ENCODE results near the gene KIAA1210. TPM values are rescaled to one million over a fixed set of nuclear protein-coding genes. Genes with fewer than 3 reads are reported as not detected.

Gene KIAA1210
- total RNA-seq, 3 donors from 2014 or later (not counting 1 experiment from before 2014, with no cell fraction given) = not detected

- intact Hi-C loops (cut with micrococcal nuclease) = no loop called here
- H3K27me3 ChIP-seq (ENCODE audit: control insufficient read depth, insufficient read depth, low read length) = no peaks in the 10 kb centered on the region
- H3K4me1 ChIP-seq (ENCODE audit: control insufficient read depth, insufficient read depth, low read length) = no peaks in the 10 kb centered on the region
- Mint-ChIP-seq H3K36me3 (no peaks in the 10 kb centered on the region), H3K4me1 (no peaks in the 10 kb centered on the region), H3K27me3 (ENCODE audit: low read depth in 2 of 2) (peaks cover 0 to 9% of the 10 kb centered on the region in 2 donors), H3K27ac (no peak overlapping the region), H3K4me3 (no peak overlapping the region), H3K9me3 (no peaks in the 10 kb centered on the region)
- WGBS (ENCODE audit: insufficient coverage) = 94% methylated on average over 43 of the region's 43 CpGs
- H3K4me3 ChIP-seq (ENCODE audit: low read length) = no peak overlapping the region
- H3K36me3 ChIP-seq (ENCODE audit: control insufficient read depth, insufficient read depth, low read length) = no peaks in the 10 kb centered on the region
- DNase-seq = no peak
- no peak for ATAC-seq
- H3K9me3 ChIP-seq (ENCODE audit: control insufficient read depth, insufficient read depth, low read length) = no peaks in the 10 kb centered on the region
- H3K27ac ChIP-seq (ENCODE audit: low read length) = no peak overlapping the region
- TF ChIP-seq, protein P1, sequence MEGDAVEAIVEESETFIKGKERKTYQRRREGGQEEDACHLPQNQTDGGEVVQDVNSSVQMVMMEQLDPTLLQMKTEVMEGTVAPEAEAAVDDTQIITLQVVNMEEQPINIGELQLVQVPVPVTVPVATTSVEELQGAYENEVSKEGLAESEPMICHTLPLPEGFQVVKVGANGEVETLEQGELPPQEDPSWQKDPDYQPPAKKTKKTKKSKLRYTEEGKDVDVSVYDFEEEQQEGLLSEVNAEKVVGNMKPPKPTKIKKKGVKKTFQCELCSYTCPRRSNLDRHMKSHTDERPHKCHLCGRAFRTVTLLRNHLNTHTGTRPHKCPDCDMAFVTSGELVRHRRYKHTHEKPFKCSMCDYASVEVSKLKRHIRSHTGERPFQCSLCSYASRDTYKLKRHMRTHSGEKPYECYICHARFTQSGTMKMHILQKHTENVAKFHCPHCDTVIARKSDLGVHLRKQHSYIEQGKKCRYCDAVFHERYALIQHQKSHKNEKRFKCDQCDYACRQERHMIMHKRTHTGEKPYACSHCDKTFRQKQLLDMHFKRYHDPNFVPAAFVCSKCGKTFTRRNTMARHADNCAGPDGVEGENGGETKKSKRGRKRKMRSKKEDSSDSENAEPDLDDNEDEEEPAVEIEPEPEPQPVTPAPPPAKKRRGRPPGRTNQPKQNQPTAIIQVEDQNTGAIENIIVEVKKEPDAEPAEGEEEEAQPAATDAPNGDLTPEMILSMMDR (IDR thresholded peaks at IDR 0.05) = no peak
Measured at GRCh38 chrX:119073200-119073905, 54.3 kb downstream of the KIAA1210 start.

GRCh38 chrX:119072744-119073143 lies 54.9 kb downstream of the KIAA1210 start, which contains the start of gene CT47C1:
Gene CT47C1, plus strand, starts transcription at chrX:119072993. Its CDS starts 233 bp downstream, at chrX:119073226.
- TF ChIP-seq, protein P1 (IDR thresholded peaks at IDR 0.05) = no peak
- Mint-ChIP-seq H3K9me3 (no peaks in the 10 kb centered on the region), H3K27ac (no peak within 1 kb of the TSS), H3K4me3 (no peak within 1 kb of the TSS), H3K27me3 (ENCODE audit: low read depth in 2 of 2) (peaks cover 0 to 3% of the 10 kb centered on the region in 2 donors), H3K36me3 (no peaks in the 10 kb centered on the region), H3K4me1 (no peaks in the 10 kb centered on the region)
- Histone ChIP-seq H3K27ac (ENCODE audit: low read length) (no peak within 1 kb of the TSS), H3K9me3 (ENCODE audit: control insufficient read depth, insufficient read depth, low read length) (no peaks in the 10 kb centered on the region), H3K4me1 (ENCODE audit: control insufficient read depth, insufficient read depth, low read length) (no peaks in the 10 kb centered on the region), H3K4me3 (ENCODE audit: low read length) (no peak within 1 kb of the TSS), H3K27me3 (ENCODE audit: control insufficient read depth, insufficient read depth, low read length) (no peaks in the 10 kb centered on the region), H3K36me3 (ENCODE audit: control insufficient read depth, insufficient read depth, low read length) (no peaks in the 10 kb centered on the region)
- intact Hi-C loops (cut with micrococcal nuclease) = no loop called here
- no peak for DNase-seq
- WGBS (ENCODE audit: insufficient coverage) = 93% methylated on average over 6 of the region's 6 CpGs
- ATAC-seq = no peak

DNA sequence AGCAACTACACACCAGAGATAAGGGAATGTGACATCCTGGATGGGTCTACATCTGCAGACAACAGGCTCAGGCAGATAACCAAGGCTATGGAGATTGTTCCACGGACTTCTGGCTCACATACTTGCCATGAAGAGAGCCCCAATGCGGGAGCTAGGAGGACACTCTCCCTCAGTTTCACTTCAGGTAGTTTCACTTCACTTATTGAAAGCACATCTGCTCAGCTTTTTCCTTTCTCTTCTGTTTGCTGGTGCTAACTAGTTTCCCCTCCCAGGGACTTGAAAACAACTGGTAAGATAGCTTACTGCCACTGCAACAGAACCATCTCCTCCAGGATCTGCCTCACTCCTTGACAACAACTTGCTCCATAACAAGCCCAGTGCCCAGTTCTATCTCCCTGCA lies 56.2 kb downstream of the KIAA1210 start:
- no peak for DNase-seq
- WGBS (ENCODE audit: insufficient coverage) = 46% methylated on average over 2 of the region's 2 CpGs
- H3K27ac ChIP-seq (ENCODE audit: low read length) = no peak overlapping the region

More for the DNA sequence above, 56.2 kb downstream of the KIAA1210 start:
- TF ChIP-seq, protein P1 (IDR thresholded peaks at IDR 0.05) = no peak
- Mint-ChIP-seq H3K4me3 (no peak overlapping the region), H3K27me3 (ENCODE audit: low read depth in 2 of 2) (no peaks in the 10 kb centered on the region), H3K36me3 (no peaks in the 10 kb centered on the region), H3K9me3 (no peaks in the 10 kb centered on the region), H3K4me1 (no peaks in the 10 kb centered on the region), H3K27ac (no peak overlapping the region)
- Histone ChIP-seq H3K4me1 (ENCODE audit: control insufficient read depth, insufficient read depth, low read length) (no peaks in the 10 kb centered on the region), H3K4me3 (ENCODE audit: low read length) (no peak overlapping the region), H3K9me3 (ENCODE audit: control insufficient read depth, insufficient read depth, low read length) (no peaks in the 10 kb centered on the region), H3K27me3 (ENCODE audit: control insufficient read depth, insufficient read depth, low read length) (no peaks in the 10 kb centered on the region), H3K36me3 (ENCODE audit: control insufficient read depth, insufficient read depth, low read length) (no peaks in the 10 kb centered on the region)
- intact Hi-C loops (cut with micrococcal nuclease) = no loop called here
- ATAC-seq = no peak
